Ovary (tissue), 3 donors: ENCODE results near the gene MRPL55.

Experiments
- CTCF ChIP-seq, 3 donors: fragments of 450-650 bp in 2 of 3; fragments of 200-600 bp in 1 of 3; IDR thresholded peaks; one replicate each; pipeline versions ENCODE4 v1.5.1 to v1.8.0; 2016 to 2022; ENCODE audit warnings: antibody characterized with exemption in 3 of 3, mild to moderate bottlenecking in 1 of 3
- EP300 ChIP-seq: sonication (generic); formaldehyde crosslinking; IDR thresholded peaks from one replicate; pipeline ENCODE4 v1.6.1; 2017; ENCODE audit warnings: antibody characterized with exemption
- donor health status: DM: no; HTN: no; CAD: no.

- TF ChIP-seq CTCF (IDR thresholded peaks at IDR 0.05) (no peak), EP300 (no peak)
Observed at GRCh38 chr1:228148196-228148861, 39.2 kb upstream of the MRPL55 start.
